ENCODE data around the gene CTNNA3.

Gene CTNNA3

GRCh38 chr10:66521506-66521905 is 1174.5 kb downstream of the CTNNA3 start:
- no peaks in the 10 kb centered on the region for H3K36me3 ChIP-seq (ENCODE audit: control insufficient read depth, insufficient read depth, low read length, severe bottlenecking)
- no peaks in the 10 kb centered on the region for H3K9me3 ChIP-seq (ENCODE audit: control insufficient read depth, low read length)
- no peak overlapping the region for H3K4me3 ChIP-seq (ENCODE audit: low read length)
- no peak overlapping the region for H3K9ac ChIP-seq (ENCODE audit: low read length)
- DNase-seq (ENCODE audit: low read depth): no peak
- no peaks in the 10 kb centered on the region for H3K27me3 ChIP-seq (replicated peaks; ENCODE audit: control insufficient read depth, insufficient read depth, low read length)
- H3K4me1 ChIP-seq (ENCODE audit: control insufficient read depth, insufficient read depth, low read length): no peaks in the 10 kb centered on the region

DNA sequence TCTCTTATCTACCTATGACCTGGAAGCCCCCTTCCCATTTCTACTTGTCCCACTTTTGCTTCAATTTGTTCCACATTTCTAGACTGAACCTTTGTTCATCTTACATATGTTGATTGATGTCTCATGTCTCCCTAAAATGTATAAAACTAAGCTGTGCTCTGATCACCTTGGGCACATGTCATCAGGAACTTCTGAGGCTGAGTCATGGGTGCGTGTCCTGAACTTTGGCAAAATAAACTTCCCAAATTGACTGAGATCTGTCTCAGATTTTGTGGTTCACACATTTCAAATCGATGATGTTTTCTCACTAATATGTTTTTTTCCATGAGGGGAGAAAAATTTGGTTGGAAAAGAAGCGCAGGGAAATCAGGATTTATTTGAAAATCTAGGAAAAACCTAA is 1176.4 kb downstream of the CTNNA3 start:
- Histone ChIP-seq H3K36me3 (ENCODE audit: control insufficient read depth, insufficient read depth, low read length, severe bottlenecking) (no peaks in the 10 kb centered on the region), H3K4me3 (ENCODE audit: low read length) (no peak overlapping the region)

DNA sequence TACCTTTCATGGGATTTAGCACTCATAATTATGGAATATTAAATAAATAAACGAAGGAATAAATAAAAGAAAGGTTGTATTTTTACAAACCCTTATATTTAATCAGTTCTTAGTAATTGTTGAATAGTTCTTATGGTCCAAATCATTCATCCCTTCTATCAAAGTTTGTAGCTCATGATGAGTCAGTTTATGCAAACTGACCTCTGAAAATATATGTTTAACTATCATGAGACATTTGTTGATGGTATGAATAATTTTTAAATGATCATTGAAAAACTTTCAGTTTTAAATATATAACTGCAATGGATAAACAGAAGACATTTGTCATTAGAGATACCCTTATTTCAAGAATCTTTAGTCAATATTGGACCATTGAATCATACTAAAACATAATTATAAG is 1181.3 kb downstream of the CTNNA3 start:
- H3K27me3 ChIP-seq (replicated peaks; ENCODE audit: control insufficient read depth, insufficient read depth, low read length): no peaks in the 10 kb centered on the region
- H3K4me3 ChIP-seq (ENCODE audit: low read length): no peak overlapping the region
- H3K9me3 ChIP-seq (ENCODE audit: control insufficient read depth, low read length): no peaks in the 10 kb centered on the region
- DNase-seq (ENCODE audit: low read depth): no peak
- no peak overlapping the region for H3K9ac ChIP-seq (ENCODE audit: low read length)
- no peaks in the 10 kb centered on the region for H3K36me3 ChIP-seq (ENCODE audit: control insufficient read depth, insufficient read depth, low read length, severe bottlenecking)
- H3K4me1 ChIP-seq (ENCODE audit: control insufficient read depth, insufficient read depth, low read length): no peaks in the 10 kb centered on the region

More for the DNA sequence above, 1176.4 kb downstream of the CTNNA3 start:
- DNase-seq (ENCODE audit: low read depth): no peak
- Histone ChIP-seq H3K9ac (ENCODE audit: low read length) (no peak overlapping the region), H3K27me3 (replicated peaks; ENCODE audit: control insufficient read depth, insufficient read depth, low read length) (no peaks in the 10 kb centered on the region), H3K9me3 (ENCODE audit: control insufficient read depth, low read length) (no peaks in the 10 kb centered on the region), H3K4me1 (ENCODE audit: control insufficient read depth, insufficient read depth, low read length) (no peaks in the 10 kb centered on the region)

- Histone ChIP-seq H3K9ac (ENCODE audit: low read length) (no peak overlapping the region), H3K36me3 (ENCODE audit: control insufficient read depth, insufficient read depth, low read length, severe bottlenecking) (no peaks in the 10 kb centered on the region), H3K27me3 (replicated peaks; ENCODE audit: control insufficient read depth, insufficient read depth, low read length) (no peaks in the 10 kb centered on the region), H3K9me3 (ENCODE audit: control insufficient read depth, low read length) (no peaks in the 10 kb centered on the region), H3K4me3 (ENCODE audit: low read length) (no peak overlapping the region), H3K4me1 (ENCODE audit: control insufficient read depth, insufficient read depth, low read length) (no peaks in the 10 kb centered on the region)
- DNase-seq (ENCODE audit: low read depth): no peak
Observed at GRCh38 chr10:66513504-66513903, 1182.5 kb downstream of the CTNNA3 start.

DNA sequence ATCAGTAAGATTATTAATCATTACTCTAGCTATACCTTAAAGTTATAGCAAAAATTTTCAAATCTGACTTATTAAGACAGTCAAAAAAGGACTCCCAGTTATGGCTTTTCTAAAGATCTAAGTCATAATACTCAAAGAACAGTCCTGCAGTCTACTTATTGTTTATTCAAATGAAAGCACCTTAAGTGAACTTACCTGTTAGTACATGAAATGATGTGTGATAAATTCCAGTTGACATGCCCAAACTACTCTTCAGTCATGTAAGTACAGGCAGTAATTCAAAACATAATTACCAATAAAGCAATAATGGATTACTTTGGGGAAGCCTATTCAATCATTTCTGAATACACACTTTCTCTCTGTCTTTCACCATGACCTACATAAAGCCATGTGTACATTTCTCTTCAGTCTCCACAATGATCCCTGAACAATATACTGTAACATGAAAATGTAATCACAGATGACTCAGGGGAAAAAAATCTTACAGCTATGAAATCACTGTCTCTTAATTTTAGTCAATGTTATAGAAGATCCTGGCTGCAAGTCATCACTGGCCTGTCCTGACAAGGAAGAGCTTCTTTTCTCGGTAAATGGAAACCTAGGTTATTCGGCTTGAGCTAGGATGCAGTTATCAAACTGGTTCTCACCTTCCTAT is 1190.9 kb downstream of the CTNNA3 start:
- H3K9ac ChIP-seq (ENCODE audit: low read length): no peak overlapping the region
- H3K36me3 ChIP-seq (ENCODE audit: control insufficient read depth, insufficient read depth, low read length, severe bottlenecking): no peaks in the 10 kb centered on the region
- H3K4me3 ChIP-seq (ENCODE audit: low read length): no peak overlapping the region
- peak; percentile 30 for DNase-seq (ENCODE audit: low read depth)
- no peaks in the 10 kb centered on the region for H3K4me1 ChIP-seq (ENCODE audit: control insufficient read depth, insufficient read depth, low read length)
- no peaks in the 10 kb centered on the region for H3K9me3 ChIP-seq (ENCODE audit: control insufficient read depth, low read length)
- no peaks in the 10 kb centered on the region for H3K27me3 ChIP-seq (replicated peaks; ENCODE audit: control insufficient read depth, insufficient read depth, low read length)

DNA sequence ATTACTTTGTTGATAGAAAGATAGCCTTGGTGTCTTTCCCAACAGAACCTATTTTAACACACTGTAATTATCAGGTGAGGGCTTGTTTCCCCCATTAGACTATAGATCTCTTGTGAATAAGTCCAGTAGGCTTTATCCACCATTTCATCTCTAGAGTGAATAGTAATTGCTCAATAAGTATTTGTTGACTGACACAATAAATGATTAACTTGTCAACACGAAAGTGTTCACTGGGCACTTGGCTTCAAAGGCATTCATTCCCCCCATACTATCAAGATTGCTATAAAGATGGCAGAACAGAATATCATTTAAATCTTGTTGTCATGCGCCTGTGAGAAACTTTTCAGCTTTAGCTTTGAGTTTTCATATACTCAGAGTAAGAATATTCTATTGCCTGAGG is 1194.6 kb downstream of the CTNNA3 start:
- Histone ChIP-seq H3K36me3 (ENCODE audit: control insufficient read depth, insufficient read depth, low read length, severe bottlenecking) (no peaks in the 10 kb centered on the region), H3K9ac (ENCODE audit: low read length) (no peak overlapping the region), H3K27me3 (replicated peaks; ENCODE audit: control insufficient read depth, insufficient read depth, low read length) (no peaks in the 10 kb centered on the region), H3K9me3 (ENCODE audit: control insufficient read depth, low read length) (no peaks in the 10 kb centered on the region), H3K4me3 (ENCODE audit: low read length) (no peak overlapping the region), H3K4me1 (ENCODE audit: control insufficient read depth, insufficient read depth, low read length) (no peaks in the 10 kb centered on the region)
- no peak for DNase-seq (ENCODE audit: low read depth)

GRCh38 chr10:66483966-66484365 is 1212.0 kb downstream of the CTNNA3 start:
- H3K9me3 ChIP-seq (ENCODE audit: control insufficient read depth, low read length): no peaks in the 10 kb centered on the region
- no peak for DNase-seq (ENCODE audit: low read depth)
- no peaks in the 10 kb centered on the region for H3K27me3 ChIP-seq (replicated peaks; ENCODE audit: control insufficient read depth, insufficient read depth, low read length)
- H3K4me1 ChIP-seq (ENCODE audit: control insufficient read depth, insufficient read depth, low read length): no peaks in the 10 kb centered on the region
- no peak overlapping the region for H3K9ac ChIP-seq (ENCODE audit: low read length)
- H3K36me3 ChIP-seq (ENCODE audit: control insufficient read depth, insufficient read depth, low read length, severe bottlenecking): no peaks in the 10 kb centered on the region
- H3K4me3 ChIP-seq (ENCODE audit: low read length): no peak overlapping the region

- Histone ChIP-seq H3K27me3 (replicated peaks; ENCODE audit: control insufficient read depth, insufficient read depth, low read length) (no peaks in the 10 kb centered on the region), H3K9me3 (ENCODE audit: control insufficient read depth, low read length) (no peaks in the 10 kb centered on the region), H3K4me3 (ENCODE audit: low read length) (no peak overlapping the region), H3K36me3 (ENCODE audit: control insufficient read depth, insufficient read depth, low read length, severe bottlenecking) (no peaks in the 10 kb centered on the region), H3K4me1 (ENCODE audit: control insufficient read depth, insufficient read depth, low read length) (no peaks in the 10 kb centered on the region), H3K9ac (ENCODE audit: low read length) (no peak overlapping the region)
- DNase-seq (ENCODE audit: low read depth): no peak
Observed at GRCh38 chr10:66472156-66472555, 1223.8 kb downstream of the CTNNA3 start.

GRCh38 chr10:66467042-66467441 is 1229.0 kb downstream of the CTNNA3 start:
- H3K36me3 ChIP-seq (ENCODE audit: control insufficient read depth, insufficient read depth, low read length, severe bottlenecking): no peaks in the 10 kb centered on the region
- no peaks in the 10 kb centered on the region for H3K9me3 ChIP-seq (ENCODE audit: control insufficient read depth, low read length)
- no peak overlapping the region for H3K9ac ChIP-seq (ENCODE audit: low read length)
- no peak overlapping the region for H3K4me3 ChIP-seq (ENCODE audit: low read length)
- H3K27me3 ChIP-seq (replicated peaks; ENCODE audit: control insufficient read depth, insufficient read depth, low read length): no peaks in the 10 kb centered on the region
- H3K4me1 ChIP-seq (ENCODE audit: control insufficient read depth, insufficient read depth, low read length): no peaks in the 10 kb centered on the region
- no peak for DNase-seq (ENCODE audit: low read depth)

GRCh38 chr10:66466622-66467021 is 1229.4 kb downstream of the CTNNA3 start:
- H3K4me3 ChIP-seq (ENCODE audit: low read length): no peak overlapping the region
- H3K9ac ChIP-seq (ENCODE audit: low read length): no peak overlapping the region
- no peaks in the 10 kb centered on the region for H3K4me1 ChIP-seq (ENCODE audit: control insufficient read depth, insufficient read depth, low read length)
- DNase-seq (ENCODE audit: low read depth): no peak
- no peaks in the 10 kb centered on the region for H3K27me3 ChIP-seq (replicated peaks; ENCODE audit: control insufficient read depth, insufficient read depth, low read length)
- H3K9me3 ChIP-seq (ENCODE audit: control insufficient read depth, low read length): no peaks in the 10 kb centered on the region
- H3K36me3 ChIP-seq (ENCODE audit: control insufficient read depth, insufficient read depth, low read length, severe bottlenecking): no peaks in the 10 kb centered on the region

DNA sequence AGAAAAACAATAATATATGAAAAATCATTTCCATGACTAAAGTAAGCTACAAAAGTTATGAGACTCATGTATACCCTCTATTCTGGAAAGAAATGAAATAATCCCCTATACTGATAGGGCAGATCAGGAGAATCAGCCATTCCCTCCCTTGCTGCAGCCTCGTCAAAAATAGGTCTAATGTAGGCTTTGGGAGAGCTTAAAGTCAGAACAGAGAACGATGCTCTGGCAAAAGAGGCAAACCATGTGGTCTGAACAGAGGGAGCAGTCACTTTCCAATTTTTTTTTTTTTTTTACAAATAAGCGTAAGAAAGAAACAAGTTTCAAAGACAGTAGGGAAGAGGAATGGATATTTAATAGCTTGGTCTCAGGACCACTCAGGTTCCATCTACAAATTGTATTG is 1232.4 kb downstream of the CTNNA3 start:
- H3K9me3 ChIP-seq (ENCODE audit: control insufficient read depth, low read length): no peaks in the 10 kb centered on the region
- H3K4me3 ChIP-seq (ENCODE audit: low read length): no peak overlapping the region
- no peaks in the 10 kb centered on the region for H3K4me1 ChIP-seq (ENCODE audit: control insufficient read depth, insufficient read depth, low read length)
- H3K27me3 ChIP-seq (replicated peaks; ENCODE audit: control insufficient read depth, insufficient read depth, low read length): no peaks in the 10 kb centered on the region
- no peak overlapping the region for H3K9ac ChIP-seq (ENCODE audit: low read length)
- no peak for DNase-seq (ENCODE audit: low read depth)
- no peaks in the 10 kb centered on the region for H3K36me3 ChIP-seq (ENCODE audit: control insufficient read depth, insufficient read depth, low read length, severe bottlenecking)

GRCh38 chr10:66457629-66458028 is 1238.4 kb downstream of the CTNNA3 start:
- Histone ChIP-seq H3K27me3 (replicated peaks; ENCODE audit: control insufficient read depth, insufficient read depth, low read length) (no peaks in the 10 kb centered on the region), H3K36me3 (ENCODE audit: control insufficient read depth, insufficient read depth, low read length, severe bottlenecking) (no peaks in the 10 kb centered on the region), H3K9me3 (ENCODE audit: control insufficient read depth, low read length) (no peaks in the 10 kb centered on the region), H3K4me3 (ENCODE audit: low read length) (no peak overlapping the region), H3K9ac (ENCODE audit: low read length) (no peak overlapping the region), H3K4me1 (ENCODE audit: control insufficient read depth, insufficient read depth, low read length) (no peaks in the 10 kb centered on the region)
- DNase-seq (ENCODE audit: low read depth): no peak
